COLO668 (cell line): ENCODE data around the gene CAMKK1.
"Not testable (repeated sequence)": the region's sequence is repeated elsewhere in the genome, so short reads cannot be mapped to it uniquely, and the experiment has no call there.

ENCODE experiments used
- DNase-seq: peaks from one replicate; lab custom pipeline; 2025; ENCODE audit not compliant: unreplicated experiment; lab: John Stamatoyannopoulos, UW

Gene CAMKK1

DNA sequence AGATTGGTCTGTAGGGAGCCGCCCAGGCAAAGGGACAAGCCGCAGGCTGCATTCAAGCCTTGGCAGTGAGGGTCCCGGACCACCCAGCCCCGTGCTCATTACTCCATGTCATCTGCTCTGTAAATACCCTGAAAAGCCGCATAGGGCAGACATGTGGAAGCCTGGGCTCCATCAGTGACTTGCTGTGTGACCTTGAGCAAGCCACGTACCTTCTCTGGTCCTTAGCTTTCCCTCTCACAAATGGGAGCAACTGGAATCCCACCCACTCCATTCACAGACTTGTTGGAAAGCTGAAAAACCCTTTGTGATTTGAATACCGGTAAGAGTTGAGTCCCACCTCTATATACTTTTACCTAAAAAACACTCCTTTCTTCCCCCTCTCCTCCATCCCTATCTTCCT lies 11.9 kb downstream of the CAMKK1 start:
- no peak for DNase-seq

DNA sequence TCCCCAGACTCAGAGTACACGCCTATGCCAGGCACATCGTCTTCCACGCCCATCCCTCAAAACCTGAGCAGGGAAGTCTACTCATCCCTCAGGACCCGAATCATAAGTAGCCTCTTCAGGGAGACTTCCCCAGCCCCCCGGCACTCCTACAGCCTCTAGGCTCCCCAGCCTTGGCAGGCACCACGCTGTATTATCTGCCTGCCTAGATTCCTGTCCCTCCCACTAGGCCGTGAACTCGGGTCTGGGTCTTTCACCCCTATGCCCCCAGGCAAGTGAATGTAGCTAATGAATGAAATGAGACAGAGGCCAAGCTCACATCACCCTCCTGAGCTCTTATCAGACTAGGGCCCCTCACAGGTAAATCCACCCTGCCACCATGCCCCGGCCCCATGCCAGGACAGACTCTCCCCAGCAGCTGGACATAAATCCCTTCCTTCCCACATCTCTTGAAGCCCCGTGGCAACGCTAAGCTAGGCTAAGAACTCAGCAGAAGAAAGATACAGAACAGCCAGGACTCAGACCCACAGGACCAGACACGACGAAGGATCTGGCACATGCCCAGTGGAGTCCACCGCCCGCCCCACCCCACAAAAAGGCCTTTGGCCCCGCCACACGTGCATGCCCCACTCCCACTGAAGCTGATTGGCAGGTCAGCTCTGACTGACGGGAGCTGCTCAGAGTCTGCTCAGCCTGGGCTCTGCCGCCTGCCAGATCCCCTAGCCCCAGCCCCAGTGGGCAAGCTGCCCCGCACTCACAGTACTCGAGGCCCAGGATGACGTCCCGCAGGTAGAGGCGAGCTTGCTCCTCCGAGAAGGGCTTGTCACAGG lies 13.0 kb downstream of the CAMKK1 start:
- no peak for DNase-seq

DNA sequence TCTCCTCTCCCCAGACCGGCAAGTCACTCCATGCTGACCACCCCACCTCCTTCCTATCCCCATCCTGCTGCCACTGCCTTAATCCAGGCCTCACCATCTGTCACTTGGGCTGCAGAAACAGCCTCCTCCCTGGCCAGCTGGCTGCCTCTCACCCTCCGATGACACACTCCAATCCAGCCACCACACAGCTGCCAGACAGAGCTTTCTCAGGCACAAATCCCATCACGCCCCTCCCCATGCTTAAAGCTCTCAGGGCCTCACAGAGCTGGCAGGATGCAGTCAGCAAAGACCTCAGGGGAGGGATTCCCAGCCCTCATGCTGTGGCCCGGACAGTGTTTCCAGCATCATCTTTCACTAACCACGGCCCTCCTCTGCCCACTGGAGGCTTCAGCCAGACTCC lies 13.7 kb downstream of the CAMKK1 start:
- DNase-seq: peak; percentile 3

DNA sequence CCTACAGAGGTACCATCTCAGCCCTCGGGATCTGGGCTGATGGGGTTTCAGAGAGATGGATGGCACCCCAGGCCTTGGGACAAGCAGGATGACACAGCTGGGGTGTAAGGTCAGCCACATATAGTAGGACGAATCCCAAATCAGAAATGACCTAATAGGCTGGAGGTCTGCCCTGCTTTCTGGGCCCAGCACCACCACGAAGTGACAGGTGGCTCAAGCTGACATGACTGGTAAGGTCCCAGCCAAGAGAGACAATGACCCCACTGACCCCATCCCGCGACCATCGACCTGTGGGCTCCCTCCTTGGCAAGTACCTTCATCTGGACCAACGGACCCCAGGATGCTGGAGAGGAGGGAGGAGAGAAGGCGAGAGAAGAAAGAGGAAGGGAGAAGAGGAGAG lies 15.6 kb downstream of the CAMKK1 start:
- no peak for DNase-seq

DNA sequence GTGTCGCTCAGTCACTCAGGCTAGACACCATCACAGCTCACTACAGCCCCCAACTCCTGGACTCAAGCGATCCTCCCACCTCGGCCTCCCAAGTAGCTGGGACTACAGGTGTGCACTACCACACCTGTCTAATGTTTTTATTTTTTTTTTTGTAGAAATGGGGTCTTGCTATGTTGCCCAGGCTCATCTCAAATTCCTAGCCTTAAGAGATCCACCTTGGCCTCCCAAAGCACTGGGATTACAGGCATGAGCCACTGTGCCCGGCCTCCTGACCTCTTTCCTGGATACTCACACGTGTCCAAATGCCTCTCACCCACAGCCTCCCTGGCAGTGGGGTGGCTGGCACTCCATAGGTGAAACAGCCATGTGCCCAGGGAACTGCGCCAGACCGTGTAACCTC lies 17.5 kb downstream of the CAMKK1 start:
- DNase-seq: no peak

DNA sequence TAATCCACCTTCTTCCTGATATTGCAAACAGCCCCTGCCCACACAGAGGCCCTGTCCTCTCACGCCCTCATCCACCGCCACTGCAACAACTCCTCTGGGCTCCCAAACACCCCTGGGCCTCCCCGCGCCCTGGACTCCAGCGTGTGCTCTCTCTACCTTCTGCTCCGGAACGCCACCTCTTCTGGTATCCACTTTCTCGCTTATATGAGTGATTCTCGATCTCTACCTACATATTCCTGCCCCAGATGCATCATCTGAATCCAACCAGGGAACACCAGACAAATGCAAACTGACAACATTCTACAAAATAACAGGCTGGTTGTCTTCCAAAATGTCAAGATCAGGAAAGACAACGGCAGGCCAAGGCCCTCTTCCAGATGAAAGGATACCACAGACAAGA lies 19.0 kb downstream of the CAMKK1 start:
- DNase-seq: no peak

DNA sequence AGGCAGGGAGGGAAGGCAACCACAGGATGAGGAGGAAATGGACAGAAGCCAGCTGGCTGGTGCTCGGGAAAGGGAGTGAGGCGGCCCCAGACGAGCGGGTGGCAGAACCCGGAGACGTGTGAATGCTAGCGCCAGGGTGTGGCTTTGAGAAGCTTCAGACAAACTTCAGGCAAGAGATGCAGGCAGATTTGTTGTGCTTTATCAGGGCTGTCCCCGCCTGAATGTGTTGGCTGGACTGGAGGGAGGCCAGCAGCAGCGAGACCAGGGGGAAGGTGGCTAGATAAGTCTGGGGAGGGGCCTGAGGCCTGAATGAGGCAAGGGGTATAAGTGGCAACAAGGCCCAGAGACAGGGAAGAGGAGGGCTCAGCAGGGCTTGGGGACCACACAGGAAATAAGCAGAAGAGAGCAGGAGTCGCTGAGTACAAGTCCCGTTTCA lies 22.0 kb downstream of the CAMKK1 start:
- DNase-seq: no peak

DNA sequence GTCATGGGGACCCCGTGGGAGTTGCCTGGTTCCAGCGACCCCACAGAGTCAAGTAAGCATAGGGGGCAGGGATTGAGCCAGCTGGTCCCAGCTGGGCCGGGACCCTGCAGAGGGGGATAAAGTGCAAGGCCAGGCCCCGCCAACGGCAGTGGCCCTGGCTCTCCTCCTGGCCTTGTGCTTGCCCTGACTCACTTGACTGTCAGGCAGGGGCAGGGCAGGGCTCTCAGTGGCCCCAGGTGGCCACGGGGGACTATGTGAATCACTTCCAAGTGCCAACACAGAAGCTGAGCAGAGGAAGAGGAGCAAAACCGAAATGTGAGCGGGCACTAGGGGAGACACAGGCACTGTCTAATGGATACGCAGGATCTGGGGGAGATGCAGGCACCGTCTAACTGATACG lies 25.2 kb downstream of the CAMKK1 start:
- DNase-seq: no peak

DNA sequence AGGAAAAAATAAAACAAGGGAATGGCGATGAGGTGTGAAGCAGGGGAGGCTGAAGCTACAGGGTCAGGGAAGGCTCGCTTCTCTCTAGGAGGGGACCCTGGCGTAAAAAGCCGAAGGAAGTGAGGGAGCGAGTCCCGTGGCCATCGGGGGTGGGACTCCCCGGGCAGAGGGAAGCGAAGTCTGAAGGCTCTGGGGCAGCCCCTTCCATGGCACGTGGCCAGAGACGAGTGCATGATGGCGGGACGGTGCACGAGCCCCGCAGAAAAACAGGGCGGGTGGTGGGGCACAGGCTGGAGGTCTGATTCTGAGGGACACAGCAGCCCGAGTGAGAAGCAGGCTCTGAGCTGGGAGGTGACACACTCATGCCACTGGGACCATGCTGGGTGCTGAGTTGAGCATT lies 25.7 kb downstream of the CAMKK1 start:
- no peak for DNase-seq

DNA sequence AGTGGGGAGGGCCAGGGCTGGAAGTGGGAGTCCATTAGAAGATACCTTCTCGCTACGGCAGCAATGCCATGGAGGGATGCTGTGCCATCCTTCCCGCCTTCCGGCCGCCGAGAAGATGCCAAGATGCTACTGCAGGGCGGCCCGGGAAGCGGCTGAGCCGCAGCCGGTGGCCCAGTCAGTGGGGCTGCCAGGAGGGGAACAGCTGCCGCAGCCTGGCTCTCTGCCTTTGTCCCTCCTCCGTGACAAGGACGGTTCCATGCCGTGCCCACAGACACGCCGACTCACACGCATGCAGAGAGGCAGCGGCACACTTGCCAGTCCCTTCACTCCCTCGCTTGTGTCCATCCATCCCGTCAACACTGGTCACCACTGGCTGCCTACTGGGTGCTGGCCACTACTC lies 26.6 kb downstream of the CAMKK1 start:
- DNase-seq: no peak

DNA sequence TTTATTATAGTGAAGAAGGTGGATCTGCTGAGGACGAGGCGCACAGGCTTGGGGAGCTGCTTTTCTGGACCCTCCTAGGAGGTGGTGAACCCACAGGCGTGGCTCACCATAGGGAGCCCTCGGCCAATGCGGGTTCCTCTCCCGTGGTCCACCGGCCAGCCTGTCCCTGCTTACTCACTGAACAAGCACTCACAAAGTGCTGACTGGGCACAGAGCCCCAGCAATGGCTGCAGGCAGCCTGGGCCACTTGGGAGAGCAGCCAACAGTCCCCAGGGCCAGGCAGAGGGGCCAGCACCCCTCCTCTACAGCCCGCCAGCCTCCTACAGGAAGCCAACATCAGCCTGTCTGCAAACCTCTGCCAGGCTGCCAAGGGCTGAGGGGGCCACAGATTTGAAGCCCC lies 27.7 kb downstream of the CAMKK1 start:
- DNase-seq: no peak

DNA sequence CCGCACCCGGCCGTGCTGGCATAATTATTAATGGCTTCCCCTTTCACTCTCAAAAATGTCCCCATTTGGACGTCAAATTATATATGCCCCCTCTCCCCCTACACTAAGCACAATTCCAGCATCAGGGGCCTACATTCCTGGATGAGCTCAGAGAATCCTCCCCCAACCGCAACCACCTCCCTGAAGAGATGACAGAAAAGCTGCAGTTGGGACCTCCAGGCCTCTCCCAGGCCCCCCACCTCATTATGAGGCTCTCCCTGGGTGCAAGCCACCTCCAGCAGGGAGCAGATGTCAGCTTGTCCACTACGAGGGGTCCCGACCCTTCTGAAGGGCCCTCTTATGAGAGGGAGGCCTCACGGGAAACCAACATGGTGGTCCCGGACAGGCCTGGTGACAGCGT lies 28.3 kb downstream of the CAMKK1 start:
- no peak for DNase-seq

DNA sequence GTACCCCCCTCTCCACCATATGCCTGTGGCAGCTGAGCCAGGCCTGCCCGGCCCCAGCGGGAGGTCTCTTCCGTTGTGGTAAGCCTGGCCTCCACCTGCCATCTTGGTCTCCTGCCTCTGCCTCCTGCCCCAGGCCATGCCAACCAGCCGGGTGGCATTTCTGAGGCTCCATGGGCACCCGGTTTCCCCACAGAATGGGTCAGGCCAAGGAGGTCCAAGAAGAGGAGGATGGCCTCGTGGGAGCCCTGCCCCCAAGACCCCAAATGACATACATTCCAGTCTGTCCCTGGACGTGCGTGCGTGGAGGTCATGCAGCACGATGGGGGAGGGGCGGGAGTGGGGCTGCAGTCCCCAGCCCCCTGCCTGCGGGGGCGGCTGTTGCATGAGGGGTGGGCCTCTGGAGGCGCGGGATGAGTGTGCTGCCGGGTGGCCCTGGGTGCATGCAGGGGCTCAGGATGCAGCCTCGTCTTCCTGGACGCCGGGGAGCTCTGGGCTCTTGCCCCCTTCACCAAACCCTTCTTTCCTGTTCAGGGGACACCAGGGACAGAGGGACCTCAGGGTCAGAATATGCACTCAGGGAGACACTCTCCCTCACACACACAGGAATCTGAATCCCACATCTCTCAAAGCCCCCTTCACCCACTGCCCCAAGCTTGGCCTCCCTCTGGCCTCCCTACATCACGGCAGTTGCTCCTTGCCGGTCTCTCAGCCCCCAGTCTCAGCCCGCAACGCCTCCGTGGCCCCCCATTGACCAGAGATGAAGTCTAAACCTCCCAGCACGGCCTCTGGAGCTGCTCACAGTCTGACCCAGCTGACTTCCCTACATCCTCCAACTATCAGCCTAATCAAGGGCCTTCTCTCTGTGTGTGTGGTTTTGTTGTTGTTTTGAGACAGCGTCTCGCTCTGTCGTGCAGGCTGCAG lies 30.8 kb downstream of the CAMKK1 start:
- DNase-seq: no peak

DNA sequence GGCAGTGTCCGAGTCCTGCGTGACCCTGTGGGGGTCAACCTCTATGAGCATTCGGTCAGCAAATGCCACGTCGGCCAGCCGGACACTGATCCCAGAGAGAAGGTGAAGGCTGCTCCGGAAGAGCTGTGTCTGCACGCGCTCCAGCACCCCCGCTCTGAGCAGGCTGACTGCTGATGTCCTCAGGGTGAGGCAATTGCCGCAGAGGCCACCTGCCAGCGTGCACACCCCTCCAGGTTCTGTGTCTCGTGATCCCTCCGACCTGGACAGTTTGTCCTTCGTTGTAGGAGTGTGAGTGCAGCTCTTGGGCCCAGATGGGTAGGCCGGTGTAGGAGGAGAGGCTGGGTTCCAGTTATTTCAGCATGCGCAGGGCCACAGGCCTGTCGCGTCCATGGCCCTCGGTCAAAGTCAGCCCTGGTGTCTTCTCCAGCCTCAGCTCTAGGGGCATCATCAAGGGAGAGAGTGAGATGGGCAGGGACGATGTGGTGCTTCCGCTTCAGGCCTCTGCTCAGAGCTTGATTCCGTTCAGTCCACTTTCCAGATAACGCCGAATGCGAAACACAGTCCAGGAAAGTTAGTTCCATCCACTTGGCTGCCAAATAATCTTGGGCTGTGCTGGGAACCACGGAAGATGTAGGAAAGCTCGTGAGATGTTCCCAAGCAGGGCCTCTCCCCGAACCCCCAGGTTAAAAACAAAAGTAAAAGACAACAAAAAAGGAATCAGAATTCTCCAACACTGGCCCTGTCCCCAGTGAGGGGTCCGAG lies 31.7 kb downstream of the CAMKK1 start:
- no peak for DNase-seq

DNA sequence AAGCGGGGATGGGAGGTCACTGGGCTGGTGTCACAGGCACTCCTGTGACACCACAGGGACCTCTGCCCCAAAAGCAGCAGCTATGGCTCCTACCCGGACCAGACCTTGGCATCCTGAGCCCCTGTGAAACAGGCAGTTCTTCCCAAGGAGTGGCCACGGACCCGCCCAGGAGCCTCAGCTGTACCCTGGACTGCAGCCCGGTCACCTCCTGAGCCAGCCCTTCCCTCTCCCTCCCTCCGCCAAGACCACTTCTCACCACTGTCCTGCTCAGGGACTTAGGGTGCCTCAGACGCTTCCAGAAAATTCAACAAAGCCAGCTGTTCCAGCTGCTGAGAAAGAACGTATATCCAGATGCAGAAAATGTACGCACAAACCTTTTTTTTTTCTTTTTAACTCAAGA lies 32.9 kb downstream of the CAMKK1 start:
- no peak for DNase-seq

DNA sequence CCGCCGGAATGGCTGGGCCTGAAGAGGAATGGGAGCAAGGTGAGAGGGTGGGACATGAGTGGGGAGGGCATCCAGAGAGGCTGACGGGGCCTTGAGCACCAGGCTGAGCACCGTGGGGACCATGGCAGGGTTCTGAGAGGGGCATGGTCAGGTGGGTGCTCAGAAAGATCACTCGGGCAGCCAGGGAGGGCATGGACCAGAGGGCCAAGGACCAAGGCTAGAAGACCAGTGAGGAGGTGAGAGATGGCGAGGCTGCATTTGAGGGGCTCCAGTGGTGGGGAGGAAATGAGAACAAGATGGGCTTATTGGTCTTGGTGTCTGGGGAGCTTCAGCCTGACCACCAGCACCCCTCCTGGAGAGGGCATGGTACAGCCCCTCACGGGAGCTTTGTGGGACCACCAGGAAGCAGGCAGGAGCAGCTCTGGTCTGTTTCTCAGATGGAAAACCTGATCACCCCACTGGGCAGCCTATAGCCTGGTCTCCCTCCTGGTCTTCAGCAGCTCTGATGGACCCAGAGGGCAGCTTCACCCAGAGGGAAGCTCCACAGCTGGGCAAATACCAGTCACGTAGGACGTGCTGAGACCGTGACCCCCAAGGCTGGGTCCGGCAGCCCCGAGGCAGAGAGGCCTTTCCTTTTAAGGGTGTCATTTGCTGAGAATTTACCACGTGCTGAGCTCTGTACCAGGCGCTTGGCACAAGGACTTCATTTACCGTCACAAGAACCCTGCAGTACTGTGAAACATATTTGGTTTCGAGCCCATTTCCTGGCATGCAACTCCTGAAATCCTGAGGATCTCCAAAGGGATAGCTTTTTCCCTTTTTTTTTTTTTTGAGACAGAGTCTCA lies 35.4 kb downstream of the CAMKK1 start:
- no peak for DNase-seq

DNA sequence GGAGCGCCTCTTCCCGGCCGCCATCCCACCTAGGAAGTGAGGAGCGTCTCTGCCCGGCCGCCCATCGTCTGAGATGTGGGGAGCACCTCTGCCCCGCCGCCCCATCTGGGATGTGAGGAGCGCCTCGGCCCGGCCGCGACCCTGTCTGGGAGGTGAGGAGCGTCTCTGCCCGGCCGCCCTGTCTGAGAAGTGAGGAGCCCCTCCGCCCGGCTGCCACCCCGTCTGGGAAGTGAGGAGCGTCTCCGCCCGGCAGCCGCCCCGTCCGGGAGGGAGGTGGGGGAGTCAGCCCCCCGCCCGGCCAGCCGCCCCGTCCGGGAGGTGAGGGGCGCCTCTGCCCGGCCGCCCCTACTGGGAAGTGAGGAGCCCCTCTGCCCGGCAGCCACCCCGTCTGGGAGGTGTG lies 38.6 kb downstream of the CAMKK1 start:
- not testable (repeated sequence) for DNase-seq

DNA sequence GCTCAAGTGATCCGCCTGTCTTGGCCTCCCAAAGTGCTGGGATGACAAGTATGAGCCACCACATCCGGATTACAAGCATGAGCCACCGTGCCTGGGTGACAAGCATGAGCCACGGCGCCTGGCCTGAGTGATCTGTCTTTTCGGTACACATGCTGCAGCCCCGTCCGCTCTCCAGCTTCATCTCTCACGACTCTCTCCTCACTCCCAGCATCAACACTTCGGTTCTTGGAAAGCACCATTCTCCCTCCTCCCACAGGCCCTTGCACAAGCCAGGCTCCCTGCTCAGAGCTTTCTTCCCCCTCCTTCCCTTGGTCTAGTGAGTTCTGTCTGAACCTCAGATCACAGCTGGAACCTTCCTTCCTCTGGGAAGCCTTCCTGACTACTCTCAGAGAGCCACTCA lies 40.3 kb downstream of the CAMKK1 start:
- DNase-seq: no peak

DNA sequence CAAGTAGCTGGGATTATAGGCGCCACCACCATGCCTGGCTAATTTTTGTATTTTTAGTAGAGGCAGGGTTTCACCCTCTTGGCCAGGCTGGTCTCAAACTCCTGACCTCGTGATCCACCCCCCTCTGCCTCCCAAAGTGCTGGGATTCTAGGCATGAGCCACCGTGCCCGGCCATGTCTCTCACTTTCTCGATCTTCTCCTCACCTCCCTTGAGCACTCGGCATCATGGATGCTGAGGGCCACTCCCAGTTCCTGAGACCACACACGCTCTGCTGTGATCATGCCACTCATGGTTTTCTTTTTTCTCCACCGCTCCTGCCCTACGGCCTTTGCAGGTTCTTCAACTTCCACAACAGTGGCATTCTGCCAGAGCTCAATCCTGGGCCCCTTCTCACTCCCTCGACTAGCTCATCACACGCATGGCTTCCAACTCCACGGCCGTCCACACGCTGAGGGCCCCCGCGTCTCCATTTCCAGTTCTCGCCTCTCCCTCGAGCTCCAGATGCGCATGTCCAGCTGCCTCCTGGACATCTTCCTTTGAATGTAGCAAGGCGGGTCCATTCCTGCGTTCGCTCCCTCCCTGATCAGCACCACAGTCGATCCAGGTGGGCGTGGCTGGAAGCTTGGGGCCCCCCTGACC lies 41.3 kb downstream of the CAMKK1 start:
- DNase-seq: no peak

DNA sequence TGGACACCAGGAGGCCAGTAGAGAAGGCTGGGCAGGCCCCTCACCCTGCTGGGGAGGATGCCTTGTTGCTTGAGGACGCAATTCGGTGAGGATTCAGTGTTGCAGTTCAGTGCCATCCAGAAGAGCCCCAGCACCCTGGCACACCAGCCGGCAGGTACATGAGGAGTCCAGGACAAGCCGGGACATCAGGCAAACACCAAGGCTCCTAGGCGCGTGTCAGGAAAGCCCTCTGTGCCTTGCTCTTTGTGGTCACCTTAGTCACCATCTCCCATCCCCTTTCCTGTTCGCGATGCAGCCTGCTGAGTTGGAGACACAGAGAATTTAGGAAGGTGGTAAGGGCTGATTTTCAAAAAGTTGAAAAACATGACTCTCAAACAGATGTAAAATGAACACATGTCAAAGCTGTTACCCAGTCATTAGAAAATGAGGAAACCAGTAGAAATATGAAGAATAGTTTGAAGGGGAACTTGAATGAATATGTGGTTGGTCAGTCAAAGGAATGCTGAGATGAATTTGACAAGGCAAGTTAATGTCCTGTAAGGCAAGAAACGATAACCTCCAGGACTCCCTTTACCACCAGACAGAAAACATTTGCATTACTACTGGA lies 44.5 kb downstream of the CAMKK1 start:
- DNase-seq: no peak
